Stimulated activated CD8-positive, alpha-beta memory T cell treated with anti-CD3 and anti-CD28 coated beads, Interleukin-15, amount 100 ng/mL, for 1 hour (primary cell): ENCODE data around the gene CIB4.

ENCODE experiments used
- DNase-seq: peaks from one replicate; pipeline ENCODE4 v3.0.0-alpha.2; 2020; ENCODE audit warnings: low read depth

CIB4 gene

GRCh38 chr2:26581991-26582842 lies 58.9 kb downstream of the CIB4 start:
- no peak for DNase-seq

- no peak for DNase-seq
These were observed 59.7 kb downstream of the CIB4 start for GRCh38 chr2:26581266-26581990.

GRCh38 chr2:26580751-26581150 lies 60.4 kb downstream of the CIB4 start:
- no peak for DNase-seq

- no peak for DNase-seq
These were observed 61.0 kb downstream of the CIB4 start for GRCh38 chr2:26580151-26580550.

GRCh38 chr2:26579723-26580040 lies 61.5 kb downstream of the CIB4 start:
- DNase-seq = no peak

GRCh38 chr2:26579025-26579722 lies 62.0 kb downstream of the CIB4 start:
- no peak for DNase-seq

- no peak for DNase-seq
These were observed 62.6 kb downstream of the CIB4 start for GRCh38 chr2:26578581-26578980.

- no peak for DNase-seq
These were observed 63.1 kb downstream of the CIB4 start for GRCh38 chr2:26578113-26578458.

GRCh38 chr2:26577442-26578112 lies 63.6 kb downstream of the CIB4 start:
- DNase-seq = peak; percentile 35

- no peak for DNase-seq
These were observed 64.4 kb downstream of the CIB4 start for GRCh38 chr2:26576565-26577441.

GRCh38 chr2:26575836-26576564 lies 65.2 kb downstream of the CIB4 start:
- DNase-seq = no peak

GRCh38 chr2:26574900-26575560 lies 66.1 kb downstream of the CIB4 start:
- no peak for DNase-seq

- no peak for DNase-seq
These were observed 66.9 kb downstream of the CIB4 start for GRCh38 chr2:26574066-26574899.

- DNase-seq = no peak
These were observed 67.8 kb downstream of the CIB4 start for GRCh38 chr2:26573241-26573925.

GRCh38 chr2:26572591-26572990 lies 68.6 kb downstream of the CIB4 start:
- DNase-seq = no peak

GRCh38 chr2:26571316-26571715 lies 69.8 kb downstream of the CIB4 start:
- no peak for DNase-seq

GRCh38 chr2:26570083-26570430 lies 71.1 kb downstream of the CIB4 start:
- DNase-seq = no peak

GRCh38 chr2:26569216-26570082 lies 71.7 kb downstream of the CIB4 start:
- no peak for DNase-seq
